ENCODE measurements around the gene COMP.

DNA sequence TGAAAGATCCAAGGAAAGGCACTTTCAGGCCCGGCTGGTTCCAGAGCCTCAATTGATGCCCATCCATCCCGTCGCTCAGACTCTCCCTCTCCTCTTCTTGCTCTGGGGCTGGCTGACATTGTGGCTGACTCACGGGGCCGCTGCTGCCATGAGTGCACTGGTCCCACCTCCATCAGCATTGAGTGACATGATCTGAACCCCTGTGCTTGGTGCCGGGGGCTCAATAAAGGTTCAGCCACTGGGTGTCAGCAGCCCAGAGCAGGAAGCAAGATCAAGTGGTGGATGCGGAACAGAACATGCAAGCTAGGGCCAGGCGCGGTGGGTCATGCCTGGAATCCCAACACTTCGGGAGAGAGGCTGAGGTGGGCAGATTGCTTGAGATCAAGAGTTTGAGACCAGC lies 39.5 kb downstream of the COMP start:
- TF ChIP-seq, protein P1, sequence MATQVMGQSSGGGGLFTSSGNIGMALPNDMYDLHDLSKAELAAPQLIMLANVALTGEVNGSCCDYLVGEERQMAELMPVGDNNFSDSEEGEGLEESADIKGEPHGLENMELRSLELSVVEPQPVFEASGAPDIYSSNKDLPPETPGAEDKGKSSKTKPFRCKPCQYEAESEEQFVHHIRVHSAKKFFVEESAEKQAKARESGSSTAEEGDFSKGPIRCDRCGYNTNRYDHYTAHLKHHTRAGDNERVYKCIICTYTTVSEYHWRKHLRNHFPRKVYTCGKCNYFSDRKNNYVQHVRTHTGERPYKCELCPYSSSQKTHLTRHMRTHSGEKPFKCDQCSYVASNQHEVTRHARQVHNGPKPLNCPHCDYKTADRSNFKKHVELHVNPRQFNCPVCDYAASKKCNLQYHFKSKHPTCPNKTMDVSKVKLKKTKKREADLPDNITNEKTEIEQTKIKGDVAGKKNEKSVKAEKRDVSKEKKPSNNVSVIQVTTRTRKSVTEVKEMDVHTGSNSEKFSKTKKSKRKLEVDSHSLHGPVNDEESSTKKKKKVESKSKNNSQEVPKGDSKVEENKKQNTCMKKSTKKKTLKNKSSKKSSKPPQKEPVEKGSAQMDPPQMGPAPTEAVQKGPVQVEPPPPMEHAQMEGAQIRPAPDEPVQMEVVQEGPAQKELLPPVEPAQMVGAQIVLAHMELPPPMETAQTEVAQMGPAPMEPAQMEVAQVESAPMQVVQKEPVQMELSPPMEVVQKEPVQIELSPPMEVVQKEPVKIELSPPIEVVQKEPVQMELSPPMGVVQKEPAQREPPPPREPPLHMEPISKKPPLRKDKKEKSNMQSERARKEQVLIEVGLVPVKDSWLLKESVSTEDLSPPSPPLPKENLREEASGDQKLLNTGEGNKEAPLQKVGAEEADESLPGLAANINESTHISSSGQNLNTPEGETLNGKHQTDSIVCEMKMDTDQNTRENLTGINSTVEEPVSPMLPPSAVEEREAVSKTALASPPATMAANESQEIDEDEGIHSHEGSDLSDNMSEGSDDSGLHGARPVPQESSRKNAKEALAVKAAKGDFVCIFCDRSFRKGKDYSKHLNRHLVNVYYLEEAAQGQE (IDR thresholded peaks at IDR 0.05; ENCODE audit: insufficient read depth in 1 of 2, low read depth in 2 of 2, low read length in 1 of 2), result no peak
- TF ChIP-seq POLR2AphosphoS5 (IDR thresholded peaks at IDR 0.05; ENCODE audit: low read depth, low read length), result no peak
- no peak for TF ChIP-seq CTCF (IDR thresholded peaks at IDR 0.05)
